ENCODE results near the gene SLC38A7.
A peak's percentile ranks its signal among the peaks of the same experiment; 100 is the strongest.

Gene SLC38A7

GRCh38 chr16:58634265-58634802 is 50.2 kb downstream of the SLC38A7 start:
- H3K4me1 Mint-ChIP-seq, result peaks cover 15% of the 10 kb centered on the region

GRCh38 chr16:58629733-58630640 is 54.6 kb downstream of the SLC38A7 start, which contains the start of gene CNOT1:
TSS of gene CNOT1 (minus strand) at chr16:58629826. CDS start at chr16:58599337, 30,489 bp downstream.
- Mint-ChIP-seq H3K36me3 (ENCODE audit: low read depth) (peaks cover 20% of the 10 kb centered on the region), H3K27me3 (peaks cover 3% of the 10 kb centered on the region), H3K9me3 (no peaks in the 10 kb centered on the region), H3K4me3 (peak within 1 kb of the TSS; percentile 100), H3K4me1 (peaks cover 35% of the 10 kb centered on the region), H3K27ac (peak within 1 kb of the TSS; percentile 100)
- ATAC-seq, result peak; percentile 90
- peak; percentile 97 for DNase-seq

More at GRCh38 chr16:58634265-58634802, 50.2 kb downstream of the SLC38A7 start:
- Mint-ChIP-seq H3K36me3 (ENCODE audit: low read depth) (peaks cover 4% of the 10 kb centered on the region), H3K9me3 (no peaks in the 10 kb centered on the region), H3K4me3 (no peak overlapping the region), H3K27me3 (peaks cover 3% of the 10 kb centered on the region), H3K27ac (no peak overlapping the region)
- DNase-seq, result no peak
- ATAC-seq, result no peak

GRCh38 chr16:58628845-58629732 is 55.5 kb downstream of the SLC38A7 start:
- H3K4me3 Mint-ChIP-seq, result peak overlapping the region; percentile 100
- H3K9me3 Mint-ChIP-seq, result no peaks in the 10 kb centered on the region
- H3K36me3 Mint-ChIP-seq (ENCODE audit: low read depth), result peaks cover 28% of the 10 kb centered on the region
- ATAC-seq (peak; percentile 0), DNase-seq (peak; percentile 62)
- peaks cover 42% of the 10 kb centered on the region for H3K4me1 Mint-ChIP-seq
- peaks cover 3% of the 10 kb centered on the region for H3K27me3 Mint-ChIP-seq
- H3K27ac Mint-ChIP-seq, result peak overlapping the region; percentile 100

- no peaks in the 10 kb centered on the region for H3K27me3 Mint-ChIP-seq
- DNase-seq (no peak), ATAC-seq (no peak)
- H3K4me3 Mint-ChIP-seq, result no peak overlapping the region
- peaks cover 41% of the 10 kb centered on the region for H3K4me1 Mint-ChIP-seq
- no peak overlapping the region for H3K27ac Mint-ChIP-seq
- H3K9me3 Mint-ChIP-seq, result no peaks in the 10 kb centered on the region
- H3K36me3 Mint-ChIP-seq (ENCODE audit: low read depth), result peaks cover 51% of the 10 kb centered on the region
Measured at GRCh38 chr16:58624209-58624608, 60.4 kb downstream of the SLC38A7 start.

- peaks cover 45% of the 10 kb centered on the region for H3K36me3 Mint-ChIP-seq (ENCODE audit: low read depth)
- H3K27ac Mint-ChIP-seq, result peak overlapping the region; percentile 35
- no peaks in the 10 kb centered on the region for H3K27me3 Mint-ChIP-seq
Measured at GRCh38 chr16:58620396-58620795, 64.2 kb downstream of the SLC38A7 start.

GRCh38 chr16:58615280-58615679 is 69.3 kb downstream of the SLC38A7 start:
- peak; percentile 28 for ATAC-seq
- H3K9me3 Mint-ChIP-seq, result no peaks in the 10 kb centered on the region

More at GRCh38 chr16:58620396-58620795, 64.2 kb downstream of the SLC38A7 start:
- no peak for ATAC-seq
- H3K4me1 Mint-ChIP-seq, result peaks cover 32% of the 10 kb centered on the region
- H3K4me3 Mint-ChIP-seq, result no peak overlapping the region
- no peaks in the 10 kb centered on the region for H3K9me3 Mint-ChIP-seq
- DNase-seq, result no peak

More at GRCh38 chr16:58615280-58615679, 69.3 kb downstream of the SLC38A7 start:
- Mint-ChIP-seq H3K4me1 (peaks cover 34% of the 10 kb centered on the region), H3K4me3 (no peak overlapping the region), H3K36me3 (ENCODE audit: low read depth) (peaks cover 29% of the 10 kb centered on the region), H3K27ac (no peak overlapping the region), H3K27me3 (no peaks in the 10 kb centered on the region)
- DNase-seq, result no peak
